Panc1 (cell line): ENCODE measurements around the gene AKAP11. TPM values are rescaled to one million over a fixed set of nuclear protein-coding genes. Genes with fewer than 3 reads are reported as not detected.

Source experiments
- ATAC-seq: fragments of 200-7000 bp; cut with Tn5 transposase; 2 replicates; pipeline ENCODE4 v1.9.1; 2020; ENCODE audit warnings: mild to moderate bottlenecking, moderate library complexity
- BruUV-seq: library from RNA; stranded (reverse); fragments of 400-500 nt; replicated peaks from 2 replicates; lab custom pipeline; 2021; lab: Mats Ljungman, UMichigan
- CTCF ChIA-PET: fragments of 300-600 bp; sonication (Branson Sonifier 250); formaldehyde crosslinking; loops from one replicate; lab custom pipeline; 2022; ENCODE audit warnings: antibody characterized with exemption; lab: Charles Lee
- POLR2A ChIA-PET: fragments of 300-600 bp; sonication (Branson Sonifier 250); formaldehyde crosslinking; loops from one replicate; lab custom pipeline; 2022; ENCODE audit warnings: antibody characterized with exemption; lab: Charles Lee
- DNase-seq: peaks from one replicate; pipeline ENCODE4 v3.0.0-alpha.2; 2010; ENCODE audit warnings: low read depth, low spot score
- H3K27ac ChIP-seq: 2 replicates; pipeline ENCODE4 v1.5.1; 2011; ENCODE audit warnings: mild to moderate bottlenecking, low read length, inconsistent platforms
- H3K27me3 ChIP-seq: fragments of 200-500 bp; sonication (Bioruptor generic); 2 replicates; pipeline ENCODE4 v1.6.0; 2014; ENCODE audit warnings: low read length, inconsistent platforms; ENCODE audit not compliant: control insufficient read depth, insufficient read depth
- H3K36me3 ChIP-seq: fragments of 200-500 bp; sonication (Bioruptor generic); 2 replicates; pipeline ENCODE4 v1.5.1; 2014; ENCODE audit warnings: inconsistent platforms, mild to moderate bottlenecking, low read length, moderate library complexity; ENCODE audit not compliant: control insufficient read depth, insufficient read depth
- H3K4me1 ChIP-seq: 2 replicates; pipeline ENCODE4 v1.5.1; 2011; ENCODE audit warnings: inconsistent platforms, mild to moderate bottlenecking, low read length, moderate library complexity; ENCODE audit not compliant: control insufficient read depth, insufficient read depth
- H3K4me3 ChIP-seq, 2 experiments: 2 replicates each; pipeline ENCODE4 v1.5.1; 2011 to 2012; ENCODE audit warnings: low read depth in 2 of 2, low read length in 2 of 2, mild to moderate bottlenecking in 2 of 2, inconsistent platforms in 1 of 2, moderate library complexity in 1 of 2
- H3K9me3 ChIP-seq: fragments of 200-500 bp; sonication (Bioruptor generic); 2 replicates; pipeline ENCODE4 v1.5.1; 2014; ENCODE audit warnings: low read depth, mild to moderate bottlenecking, inconsistent platforms, low read length, moderate library complexity; ENCODE audit not compliant: control insufficient read depth, insufficient read depth
- CTCF ChIP-seq: fragments of 450-650 bp; IDR thresholded peaks from 2 replicates; pipeline ENCODE4 v1.5.1; 2017; ENCODE audit warnings: mild to moderate bottlenecking
- POLR2AphosphoS5 ChIP-seq: IDR thresholded peaks from 2 replicates; pipeline ENCODE4 v1.6.1; 2012; ENCODE audit warnings: mild to moderate bottlenecking, low read depth, low read length, moderate library complexity
- REST ChIP-seq, 2 experiments: IDR thresholded peaks; 2 replicates each; pipeline ENCODE4 v1.6.1; 2011 to 2012; ENCODE audit warnings: low read depth in 2 of 2, control low read depth in 1 of 2, low read length in 1 of 2, mild to moderate bottlenecking in 1 of 2, moderate library complexity in 1 of 2; ENCODE audit not compliant: insufficient read depth in 1 of 2
- SIN3A ChIP-seq: IDR thresholded peaks from 2 replicates; pipeline ENCODE4 v1.6.1; 2012; ENCODE audit warnings: low read depth, mild to moderate bottlenecking, low read length, moderate library complexity, borderline replicate concordance; ENCODE audit not compliant: insufficient read depth
- TCF7L2 ChIP-seq: IDR thresholded peaks from 2 replicates; pipeline ENCODE4 v1.6.1; 2011; ENCODE audit warnings: mild to moderate bottlenecking, low read depth, low read length, inconsistent platforms
- in situ Hi-C: cut with HindIII; loops from 2 replicates; pipeline ENCODE4 v1.10.0; 2016; ENCODE audit warnings: low sequenced_read_pairs, low pct_unique_long_range_greater_than_20kb
- intact Hi-C: fragments of 100-400 bp; cut with micrococcal nuclease; formaldehyde crosslinking; loops from one replicate; pipeline ENCODE4 v1.10.0; 2022; ENCODE audit not compliant: unreplicated experiment
- total RNA-seq: library from RNA; stranded (reverse); gene quantifications from one replicate; pipeline ENCODE4 v1.2.1, GENCODE V29; 2021; ENCODE audit not compliant: unreplicated experiment

The AKAP11 gene
- total RNA-seq, 1 experiment from 2014 or later = 17.8 TPM

GRCh38 chr13:42327725-42328124, 55.8 kb downstream of the AKAP11 start:
- Histone ChIP-seq H3K4me1 (no peaks in the 10 kb centered on the region), H3K27me3 (no peaks in the 10 kb centered on the region), H3K27ac (no peak overlapping the region), H3K9me3 (no peaks in the 10 kb centered on the region), H3K36me3 (no peaks in the 10 kb centered on the region), H3K4me3 (no peak overlapping the region)
- DNase-seq = no peak
- intact Hi-C loops (no loop called here), in situ Hi-C loops (no loop called here)
- CTCF ChIA-PET = interaction anchor here (0.7 kb wide), 1 partner anchor 64 kb away, joined by 3 read pairs; no protein-coding TSS in a partner anchor
- TF ChIP-seq CTCF = no peak
- TF ChIP-seq REST (IDR thresholded peaks at IDR 0.05; ENCODE audit: insufficient read depth in 1 of 2, low read depth in 2 of 2, low read length in 1 of 2) = no peak
- TF ChIP-seq POLR2AphosphoS5 = no peak
- no peak for TF ChIP-seq SIN3A
- POLR2A ChIA-PET = no interaction called here
- ATAC-seq = no peak
- no TSS peak for BruUV-seq

GRCh38 chr13:42328672-42329071, 56.7 kb downstream of the AKAP11 start:
- Histone ChIP-seq H3K27ac (no peak overlapping the region), H3K36me3 (no peaks in the 10 kb centered on the region), H3K4me3 (no peak overlapping the region), H3K4me1 (no peaks in the 10 kb centered on the region; the same call in 1 of the 2 replicates), H3K9me3 (no peaks in the 10 kb centered on the region), H3K27me3 (no peaks in the 10 kb centered on the region)
- ATAC-seq = no peak
- ChIA-PET POLR2A (no interaction called here), CTCF (no interaction called here)
- BruUV-seq = no TSS peak
- in situ Hi-C loops (no loop called here), intact Hi-C loops (no loop called here)
- DNase-seq = no peak
- no peak for TF ChIP-seq CTCF
- TF ChIP-seq SIN3A = no peak
- TF ChIP-seq REST (IDR thresholded peaks at IDR 0.05; ENCODE audit: insufficient read depth in 1 of 2, low read depth in 2 of 2, low read length in 1 of 2) = no peak
- TF ChIP-seq TCF7L2 = no peak
- no peak for TF ChIP-seq POLR2AphosphoS5
